Measurements from ENCODE around the gene HCFC2.

- TF ChIP-seq CTCF (conservative IDR thresholded peaks at IDR 0.05) (no peak), ZFX (IDR thresholded peaks at IDR 0.05) (no peak)
Measured at GRCh38 chr12:104136577-104136976, 72.2 kb downstream of the HCFC2 start.

Measured in C4-2B (cell line).